Tibial artery (tissue), 4 donors: ENCODE measurements around the gene EXTL1.

Experiments used
- DNase-seq, 2 donors: peaks; one replicate each; pipeline ENCODE4 v3.0.0-alpha.2; 2019
- H3K27ac ChIP-seq, 2 donors: fragments of 200-600 bp; sonication (generic) in 1 of 2; 1 replicate in 1 of 2; 2 replicates in 1 of 2; pipeline ENCODE4 v1.5.1; 2018 to 2019; ENCODE audit warnings: mild to moderate bottlenecking in 1 of 2
- H3K27me3 ChIP-seq, 2 donors: fragments of 200-600 bp; sonication (generic) in 1 of 2; one replicate each; pipeline versions ENCODE4 v1.5.1 to v1.6.0; 2016 to 2019
- H3K36me3 ChIP-seq, 3 donors: fragments of 200-600 bp; sonication (generic) in 2 of 3; one replicate each; pipeline ENCODE4 v1.5.1; 2016 to 2019; ENCODE audit warnings: mild to moderate bottlenecking in 2 of 3
- H3K4me1 ChIP-seq, 4 donors: fragments of 200-600 bp; sonication (generic) in 2 of 4; 1 replicate in 3 of 4; 2 replicates in 1 of 4; pipeline ENCODE4 v1.5.1; 2016 to 2019
- H3K4me3 ChIP-seq, 2 donors: fragments of 200-600 bp; sonication (generic) in 1 of 2; 1 replicate in 1 of 2; 2 replicates in 1 of 2; pipeline ENCODE4 v1.5.1; 2018 to 2019; ENCODE audit warnings: mild to moderate bottlenecking in 2 of 2
- H3K9me3 ChIP-seq, 3 donors: fragments of 200-600 bp; sonication (generic) in 1 of 3; one replicate each; pipeline ENCODE4 v1.5.1; 2016 to 2019
- CTCF ChIP-seq, 2 experiments: fragments of 200-600 bp in 1 of 2; fragments of 450-650 bp in 1 of 2; IDR thresholded peaks; one replicate each; pipeline ENCODE4 v1.5.1; 2017 to 2019; ENCODE audit warnings: antibody characterized with exemption in 2 of 2, mild to moderate bottlenecking in 1 of 2, moderate library complexity in 1 of 2
- intact Hi-C: fragments of 100-400 bp; cut with DNase I; formaldehyde crosslinking; loops from one replicate; pipeline ENCODE4 v1.15.0; 2023; ENCODE audit warnings: low total_unique reads

Gene EXTL1

GRCh38 chr1:26031196-26031595 is 9.6 kb downstream of the EXTL1 start:
- Histone ChIP-seq H3K9me3 (no peaks in the 10 kb centered on the region), H3K36me3 (no peaks in the 10 kb centered on the region), H3K27ac (no peak overlapping the region), H3K4me1 (peaks cover 0 to 11% (median 7%) of the 10 kb centered on the region in 4 donors), H3K4me3 (no peak overlapping the region), H3K27me3 (peaks cover 0 to 11% of the 10 kb centered on the region in 2 donors)
- no peak for DNase-seq
- intact Hi-C loops: no loop called here
- no peak for TF ChIP-seq CTCF (IDR thresholded peaks at IDR 0.05)

- Histone ChIP-seq H3K36me3 (no peaks in the 10 kb centered on the region), H3K27me3 (peaks cover 0 to 11% of the 10 kb centered on the region in 2 donors), H3K4me1 (peaks cover 0 to 15% (median 10%) of the 10 kb centered on the region in 4 donors), H3K27ac (no peak overlapping the region), H3K9me3 (no peaks in the 10 kb centered on the region), H3K4me3 (no peak overlapping the region)
- TF ChIP-seq CTCF (IDR thresholded peaks at IDR 0.05): no peak
- intact Hi-C loops: no loop called here
- no peak for DNase-seq
These were observed 10.1 kb downstream of the EXTL1 start for GRCh38 chr1:26031611-26032220.

GRCh38 chr1:26032656-26033357 is 11.2 kb downstream of the EXTL1 start:
- Histone ChIP-seq H3K27me3 (peaks cover 0 to 14% of the 10 kb centered on the region in 2 donors), H3K4me3 (no peak overlapping the region), H3K9me3 (no peaks in the 10 kb centered on the region), H3K4me1 (peaks cover 0 to 15% (median 10%) of the 10 kb centered on the region in 4 donors), H3K36me3 (no peaks in the 10 kb centered on the region), H3K27ac (no peak overlapping the region)
- intact Hi-C loops: no loop called here
- no peak for TF ChIP-seq CTCF (IDR thresholded peaks at IDR 0.05)
- no peak for DNase-seq

- DNase-seq: no peak
- Histone ChIP-seq H3K4me1 (peaks cover 0 to 15% (median 10%) of the 10 kb centered on the region in 4 donors), H3K9me3 (no peaks in the 10 kb centered on the region), H3K27me3 (peaks cover 0 to 18% of the 10 kb centered on the region in 2 donors), H3K36me3 (no peaks in the 10 kb centered on the region), H3K4me3 (peak overlapping the region; percentile 70 to 81), H3K27ac (peak overlapping the region in 1 of 2 donors; percentile 80)
- intact Hi-C loops: loop anchor here (5.0 kb wide), 1 partner anchor 108 kb away; no protein-coding TSS in a partner anchor
- no peak for TF ChIP-seq CTCF (IDR thresholded peaks at IDR 0.05)
These were observed 13.1 kb downstream of the EXTL1 start for GRCh38 chr1:26034504-26035202.

- Histone ChIP-seq H3K27ac (peak overlapping the region; percentile 51 to 80), H3K36me3 (no peaks in the 10 kb centered on the region), H3K4me3 (peak overlapping the region; percentile 70 to 81), H3K9me3 (no peaks in the 10 kb centered on the region), H3K27me3 (peaks cover 0 to 18% of the 10 kb centered on the region in 2 donors), H3K4me1 (peaks cover 0 to 15% (median 10%) of the 10 kb centered on the region in 4 donors)
- no peak for TF ChIP-seq CTCF (IDR thresholded peaks at IDR 0.05)
- DNase-seq: peak; percentile 95 to 97
- intact Hi-C loops: loop anchor here (5.0 kb wide), 1 partner anchor 107 kb away; no protein-coding TSS in a partner anchor
These were observed 13.8 kb downstream of the EXTL1 start for GRCh38 chr1:26035203-26035958.
